WERI-Rb-1 (cell line): ENCODE data around the gene LPAR5.
"Not testable (repeated sequence)": the region's sequence is repeated elsewhere in the genome, so short reads cannot be mapped to it uniquely, and the experiment has no call there.

Experiments used
- DNase-seq: peaks from one replicate; pipeline ENCODE4 v3.0.0-alpha.2; 2020
- H3K27ac ChIP-seq: fragments of 250-450 bp; sonication (Bioruptor Pico); 2 replicates; pipeline ENCODE4 v1.5.1; 2020; ENCODE audit warnings: mild to moderate bottlenecking, moderate library complexity
- H3K27me3 ChIP-seq: fragments of 250-450 bp; sonication (Bioruptor Pico); 2 replicates; pipeline ENCODE4 v1.5.1; 2021; ENCODE audit warnings: mild to moderate bottlenecking, low read depth, moderate library complexity; ENCODE audit not compliant: insufficient read depth, severe bottlenecking
- H3K36me3 ChIP-seq: fragments of 250-450 bp; sonication (Bioruptor Pico); 2 replicates; pipeline ENCODE4 v1.5.1; 2020; ENCODE audit warnings: mild to moderate bottlenecking, moderate library complexity
- H3K4me3 ChIP-seq: 2 replicates; pipeline ENCODE4 v1.5.1; 2011; ENCODE audit warnings: low read depth, mild to moderate bottlenecking, control low read depth, low read length
- H3K9me3 ChIP-seq: fragments of 250-450 bp; sonication (Bioruptor Pico); 2 replicates; pipeline ENCODE4 v1.5.1; 2021; ENCODE audit warnings: mild to moderate bottlenecking, moderate library complexity; ENCODE audit not compliant: severe bottlenecking
- TF ChIP-seq, protein P1 (sequence below): IDR thresholded peaks from 2 replicates; pipeline ENCODE4 v1.5.1; 2011; ENCODE audit warnings: low read depth, mild to moderate bottlenecking, control low read depth, inconsistent platforms, low read length

LPAR5 gene

GRCh38 chr12:6604259-6605029 lies 31.3 kb downstream of the LPAR5 start:
- Histone ChIP-seq H3K9me3 (peaks cover 4% of the 10 kb centered on the region), H3K4me3 (no peak overlapping the region; the same call in 1 of the 2 replicates), H3K36me3 (peaks cover 63% of the 10 kb centered on the region), H3K27ac (no peak overlapping the region; the same call in none of the 2 replicates), H3K27me3 (no peaks in the 10 kb centered on the region)
- no peak for DNase-seq
- TF ChIP-seq, protein P1, sequence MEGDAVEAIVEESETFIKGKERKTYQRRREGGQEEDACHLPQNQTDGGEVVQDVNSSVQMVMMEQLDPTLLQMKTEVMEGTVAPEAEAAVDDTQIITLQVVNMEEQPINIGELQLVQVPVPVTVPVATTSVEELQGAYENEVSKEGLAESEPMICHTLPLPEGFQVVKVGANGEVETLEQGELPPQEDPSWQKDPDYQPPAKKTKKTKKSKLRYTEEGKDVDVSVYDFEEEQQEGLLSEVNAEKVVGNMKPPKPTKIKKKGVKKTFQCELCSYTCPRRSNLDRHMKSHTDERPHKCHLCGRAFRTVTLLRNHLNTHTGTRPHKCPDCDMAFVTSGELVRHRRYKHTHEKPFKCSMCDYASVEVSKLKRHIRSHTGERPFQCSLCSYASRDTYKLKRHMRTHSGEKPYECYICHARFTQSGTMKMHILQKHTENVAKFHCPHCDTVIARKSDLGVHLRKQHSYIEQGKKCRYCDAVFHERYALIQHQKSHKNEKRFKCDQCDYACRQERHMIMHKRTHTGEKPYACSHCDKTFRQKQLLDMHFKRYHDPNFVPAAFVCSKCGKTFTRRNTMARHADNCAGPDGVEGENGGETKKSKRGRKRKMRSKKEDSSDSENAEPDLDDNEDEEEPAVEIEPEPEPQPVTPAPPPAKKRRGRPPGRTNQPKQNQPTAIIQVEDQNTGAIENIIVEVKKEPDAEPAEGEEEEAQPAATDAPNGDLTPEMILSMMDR = no peak

- Histone ChIP-seq H3K36me3 (peaks cover 76% of the 10 kb centered on the region), H3K27ac (peak overlapping the region; percentile 65), H3K9me3 (no peaks in the 10 kb centered on the region), H3K4me3 (no peak overlapping the region), H3K27me3 (no peaks in the 10 kb centered on the region)
- peak; percentile 90 for DNase-seq
- TF ChIP-seq, protein P1 = no peak
These were observed 32.6 kb downstream of the LPAR5 start for GRCh38 chr12:6603095-6603567.

DNA sequence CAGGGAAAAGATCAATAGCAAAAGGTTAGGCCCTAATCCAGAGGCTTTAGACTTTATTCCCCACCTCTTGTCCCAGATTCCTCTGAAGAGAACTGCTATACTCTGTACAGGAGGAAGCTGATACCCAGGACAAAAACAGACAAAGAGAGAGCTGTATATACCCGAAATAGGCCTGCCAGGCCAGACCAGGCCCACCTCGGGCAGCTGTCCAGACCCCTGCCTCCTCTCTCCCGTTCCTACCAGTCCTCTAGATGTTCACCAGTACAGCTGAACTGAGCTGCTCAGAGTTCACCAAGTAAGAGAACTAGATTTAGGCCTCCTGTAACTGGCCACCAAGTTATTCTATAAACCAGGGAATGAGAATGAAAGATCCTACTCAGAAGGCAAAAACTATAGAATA lies 33.2 kb downstream of the LPAR5 start:
- TF ChIP-seq, protein P1 = no peak
- no peak for DNase-seq
- Histone ChIP-seq H3K4me3 (no peak overlapping the region), H3K27ac (peak overlapping the region; percentile 65), H3K36me3 (peaks cover 82% of the 10 kb centered on the region), H3K27me3 (no peaks in the 10 kb centered on the region), H3K9me3 (no peaks in the 10 kb centered on the region)

- H3K9me3 ChIP-seq, H3K27me3 ChIP-seq, H3K27ac ChIP-seq, H3K4me3 ChIP-seq, DNase-seq: not testable (repeated sequence)
- peaks cover 100% of the 10 kb centered on the region for H3K36me3 ChIP-seq
These were observed 40.1 kb downstream of the LPAR5 start for GRCh38 chr12:6595673-6596072.

- Histone ChIP-seq H3K27ac (no peak overlapping the region), H3K9me3 (no peaks in the 10 kb centered on the region), H3K36me3 (peaks cover 100% of the 10 kb centered on the region), H3K4me3 (no peak overlapping the region), H3K27me3 (no peaks in the 10 kb centered on the region)
- TF ChIP-seq, protein P1 = no peak
- DNase-seq = no peak
These were observed 43.7 kb downstream of the LPAR5 start for GRCh38 chr12:6592087-6592486.

DNA sequence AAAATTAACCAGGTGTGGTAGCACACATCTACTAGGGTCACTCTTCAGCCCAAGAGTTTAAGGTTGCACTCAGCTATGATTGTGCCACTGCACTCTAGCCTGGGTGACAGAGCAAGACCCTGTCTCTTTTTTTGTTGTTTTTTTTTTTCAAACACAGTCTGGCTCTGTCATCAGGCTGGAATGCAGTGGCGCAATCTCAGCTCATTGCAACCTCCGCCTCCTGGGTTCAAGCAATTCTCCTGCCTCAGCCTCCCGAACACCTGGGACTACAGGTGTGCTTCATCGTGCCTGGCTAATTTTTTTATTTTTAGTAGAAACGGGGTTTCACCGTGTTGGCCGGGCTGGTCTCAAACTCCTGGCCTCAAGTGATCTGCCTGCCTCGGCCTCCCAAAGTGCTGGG lies 49.2 kb downstream of the LPAR5 start:
- peaks cover 95% of the 10 kb centered on the region for H3K36me3 ChIP-seq
- not testable (repeated sequence) for H3K27me3 ChIP-seq, H3K4me3 ChIP-seq, H3K27ac ChIP-seq, H3K9me3 ChIP-seq, DNase-seq

DNA sequence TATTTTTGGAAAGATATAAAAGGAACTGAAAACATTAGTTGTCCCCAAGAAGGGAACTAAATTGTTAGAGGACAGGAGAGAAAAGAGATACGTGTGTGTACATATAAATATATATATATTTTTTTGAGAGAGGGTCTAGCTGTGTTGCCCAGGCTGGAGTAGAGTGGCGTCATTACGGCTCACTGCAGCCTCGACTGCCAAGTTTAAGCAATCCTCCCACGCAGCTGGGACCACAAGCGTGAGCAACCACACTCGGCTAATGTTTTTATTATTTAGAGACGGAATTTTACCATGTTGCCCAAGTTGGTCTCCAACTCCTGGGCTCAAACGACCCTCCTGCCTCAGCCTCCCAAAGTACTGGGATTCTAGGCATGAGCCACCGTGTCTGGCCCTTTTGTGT lies 51.5 kb downstream of the LPAR5 start:
- no peak overlapping the region for H3K27ac ChIP-seq
- DNase-seq = no peak
- no peaks in the 10 kb centered on the region for H3K27me3 ChIP-seq
- H3K36me3 ChIP-seq = peaks cover 93% of the 10 kb centered on the region
- TF ChIP-seq, protein P1 = no peak
- no peaks in the 10 kb centered on the region for H3K9me3 ChIP-seq
- H3K4me3 ChIP-seq = no peak overlapping the region
